HCT116 (cell line): ENCODE results near the gene AHI1.

Experiments
- CTCF ChIP-seq, 3 experiments: fragments of 200-600 bp in 1 of 3; sonication (generic) in 1 of 3; IDR thresholded peaks in 2 of 3; conservative IDR thresholded peaks in 1 of 3; 2 replicates each; pipeline ENCODE4 v1.5.1; 2012 to 2017; ENCODE audit warnings: low read depth in 2 of 3, low read length in 2 of 3, antibody characterized with exemption in 1 of 3, borderline replicate concordance in 1 of 3, control low read depth in 1 of 3, mild to moderate bottlenecking in 1 of 3, mixed read lengths in 1 of 3, mixed run types in 1 of 3, moderate library complexity in 1 of 3; ENCODE audit not compliant: insufficient read depth in 1 of 3
- MAX ChIP-seq: IDR thresholded peaks from 2 replicates; pipeline ENCODE4 v1.6.1; 2012
- TCF7L2 ChIP-seq: IDR thresholded peaks from 2 replicates; pipeline ENCODE4 v1.7.0; 2011; ENCODE audit warnings: borderline replicate concordance, inconsistent platforms; ENCODE audit not compliant: insufficient read depth, insufficient read length; ENCODE audit errors: extremely low read depth
- ZFX ChIP-seq: fragments of 450-650 bp; IDR thresholded peaks from 2 replicates; pipeline ENCODE4 v1.6.1; 2017

- TF ChIP-seq CTCF (IDR thresholded peaks at IDR 0.05 in 2 of 3, conservative IDR thresholded peaks at IDR 0.05 in 1 of 3; ENCODE audit: borderline replicate concordance in 1 of 3, insufficient read depth in 1 of 3, low read depth in 2 of 3, low read length in 2 of 3) (no peak), MAX (no peak), ZFX (no peak), TCF7L2 (no peak)
Observed at GRCh38 chr6:135299256-135299655, 198.3 kb downstream of the AHI1 start.
